Ramos (cell line): ENCODE data around the gene SPEF2.

Source experiments
- in situ Hi-C: fragments of 300-500 bp; cut with MboI; formaldehyde crosslinking; loops from one replicate; pipeline ENCODE4 v1.14.3; 2022; ENCODE audit warnings: low sequenced_read_pairs; ENCODE audit not compliant: unreplicated experiment

Gene SPEF2

DNA sequence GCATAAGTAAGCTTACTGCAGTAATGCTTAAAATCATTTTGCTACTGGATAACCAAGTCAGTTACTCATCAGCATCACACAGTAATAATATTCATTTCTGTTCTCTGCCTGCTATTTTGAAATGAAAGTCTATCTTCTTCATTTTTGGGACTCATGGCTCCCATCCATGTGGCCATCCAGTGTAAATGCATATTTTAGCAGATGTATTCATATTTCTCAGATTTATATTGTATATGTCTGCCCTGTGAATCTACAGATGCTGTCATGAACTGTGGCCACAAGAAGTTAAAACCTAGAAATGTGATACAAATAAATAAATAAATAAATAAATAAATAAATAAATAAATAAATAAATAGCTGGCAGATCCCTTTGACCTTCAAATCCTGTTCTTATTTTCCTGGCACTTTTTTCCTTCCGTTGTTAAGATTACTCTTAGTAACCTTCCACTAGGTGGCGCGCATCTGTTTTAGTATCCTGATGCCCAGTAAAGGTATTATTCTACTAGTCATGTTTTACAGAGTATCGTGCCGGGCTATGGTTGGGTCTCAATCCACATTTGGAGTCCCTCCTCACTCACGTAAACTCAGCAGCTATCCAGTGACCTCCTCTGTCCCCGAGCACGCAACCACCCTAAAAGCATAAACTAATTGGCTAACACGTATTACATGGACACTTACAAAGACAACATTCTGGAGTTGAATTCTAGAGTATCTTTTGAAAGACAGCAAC, 159.9 kb downstream of the SPEF2 start:
- in situ Hi-C loops = loop anchor here (5.0 kb wide), 1 partner anchor 145 kb away; no protein-coding TSS in a partner anchor

DNA sequence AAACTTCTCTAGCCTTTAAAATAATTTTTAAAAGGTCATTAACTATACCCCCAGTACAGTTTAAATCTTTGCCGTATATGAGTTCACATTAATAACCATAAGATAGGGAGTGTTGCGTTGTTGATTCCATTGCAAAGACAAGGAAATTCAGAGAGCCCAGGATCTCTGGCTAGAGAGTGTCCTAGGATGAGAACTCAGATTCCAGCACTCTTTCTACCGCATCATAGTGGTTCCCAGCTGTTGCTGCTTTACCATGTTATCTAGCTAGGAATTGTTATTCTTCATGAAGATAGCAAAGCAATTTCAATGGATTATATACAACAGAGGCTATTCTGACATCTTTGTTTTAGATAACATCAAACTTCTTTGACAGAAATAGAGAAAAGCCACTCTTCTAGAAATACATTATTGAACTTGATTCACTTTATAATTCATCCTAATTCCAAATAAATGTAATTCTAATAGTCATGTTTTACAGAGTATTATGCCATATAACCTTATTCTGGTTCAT, 160.7 kb downstream of the SPEF2 start:
- in situ Hi-C loops = loop anchor here (5.0 kb wide), 1 partner anchor 144 kb away; no protein-coding TSS in a partner anchor

DNA sequence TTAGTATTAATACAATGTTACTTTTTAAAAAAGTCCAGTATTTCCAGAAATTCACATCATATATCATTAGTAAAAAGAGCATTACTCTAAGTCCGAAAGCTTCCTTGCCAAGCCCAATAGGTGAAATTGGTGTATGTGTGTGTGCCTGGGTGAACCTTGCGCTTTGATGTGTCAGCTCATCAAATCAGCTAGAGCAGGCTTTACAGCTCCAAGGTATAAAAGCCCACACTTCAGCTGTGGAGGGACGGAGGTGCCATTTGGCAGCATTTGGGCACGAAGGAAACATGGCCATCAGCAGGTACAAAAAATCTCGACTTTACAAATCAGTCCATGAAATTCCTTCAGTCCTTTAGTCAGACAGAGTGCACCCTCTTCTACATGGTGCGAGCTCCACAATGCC, 162.6 kb downstream of the SPEF2 start:
- in situ Hi-C loops = no loop called here

DNA sequence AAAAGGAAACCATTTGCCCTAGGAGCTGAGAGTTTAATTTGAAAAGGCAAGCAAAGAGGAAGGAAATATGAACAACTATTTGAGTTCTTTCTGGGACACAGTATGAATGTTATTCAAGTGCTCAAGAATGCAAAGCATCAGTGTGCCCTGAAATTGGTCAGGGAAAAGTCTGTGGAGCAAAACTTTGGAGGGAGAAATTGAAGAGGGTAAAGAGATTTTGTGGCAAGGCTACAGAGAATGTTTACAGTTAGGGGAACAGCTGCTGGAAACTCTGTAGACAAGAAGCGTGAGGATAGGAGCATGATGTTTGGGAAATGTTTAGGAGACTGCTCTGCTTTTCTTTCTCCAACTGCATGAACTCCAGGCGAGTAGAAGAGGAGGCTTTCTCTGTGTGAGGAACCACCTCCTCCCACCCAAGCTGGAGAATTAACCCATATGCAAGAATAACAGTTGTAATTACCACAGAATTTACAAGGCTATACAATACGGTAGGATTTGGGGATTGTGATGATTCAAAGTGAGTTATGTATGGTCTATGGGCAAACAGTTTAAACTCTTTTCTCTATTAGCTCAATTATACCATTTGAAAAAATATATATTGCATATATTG, 163.6 kb downstream of the SPEF2 start:
- in situ Hi-C loops = no loop called here

DNA sequence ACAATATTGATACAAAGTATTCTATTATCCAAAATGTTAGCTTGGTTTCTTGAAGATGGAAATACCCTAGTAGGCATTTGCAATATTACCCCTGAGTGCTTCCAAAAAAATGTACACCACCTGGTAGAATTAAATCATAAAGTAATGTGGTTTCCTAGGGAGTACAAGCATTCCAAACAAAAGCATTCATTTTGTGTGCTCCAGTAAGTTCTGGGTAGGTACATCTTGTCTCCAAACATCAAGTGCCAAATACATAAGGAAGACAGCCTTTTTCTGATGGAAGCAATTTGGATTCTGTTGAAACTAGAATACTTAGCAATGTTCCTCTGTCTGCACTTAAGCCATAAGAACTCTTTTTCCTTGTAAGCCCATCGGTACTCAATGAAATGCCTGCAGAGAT, 165.9 kb downstream of the SPEF2 start:
- in situ Hi-C loops = no loop called here

DNA sequence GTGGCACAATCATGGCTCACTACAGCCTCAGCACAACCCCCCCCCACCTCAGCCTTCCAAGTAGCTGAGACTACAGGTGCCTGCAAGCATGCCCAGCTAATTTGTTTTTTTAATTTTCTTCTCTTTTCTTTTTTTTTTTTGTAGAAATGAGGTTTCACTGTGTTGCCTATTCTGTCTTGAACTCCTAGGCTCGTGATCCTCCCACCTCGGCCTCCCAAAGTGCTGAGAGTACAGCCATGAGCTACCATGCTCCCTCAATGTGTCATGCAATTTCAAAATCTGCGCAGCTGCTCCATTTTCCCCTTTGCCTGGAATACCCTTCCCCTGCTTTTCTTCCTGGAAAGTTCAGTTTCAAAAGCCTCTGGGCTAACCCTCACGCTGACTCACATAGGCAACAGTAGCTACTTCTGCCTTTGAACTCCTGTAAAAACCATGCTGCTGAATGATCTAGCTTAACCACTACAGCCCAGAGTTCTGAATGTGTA, 168.0 kb downstream of the SPEF2 start:
- in situ Hi-C loops = no loop called here

DNA sequence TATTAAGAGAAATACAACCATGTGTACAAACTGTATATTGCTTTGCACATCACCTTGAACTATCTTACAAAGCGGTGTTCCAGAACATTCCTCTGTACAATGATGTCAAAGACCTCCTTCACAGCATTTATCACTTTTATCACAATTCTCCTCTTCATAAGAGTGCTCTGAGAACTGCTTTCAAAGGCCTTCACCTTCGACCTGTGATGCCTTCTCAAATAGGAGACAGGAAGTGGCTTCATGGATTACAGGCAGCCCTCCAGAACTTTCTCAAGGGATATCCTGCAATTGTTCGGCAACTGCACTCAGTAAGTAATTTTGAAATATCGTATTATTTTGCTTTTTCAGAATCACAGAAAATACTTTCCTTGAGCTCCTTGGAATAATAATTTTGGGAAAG, 171.1 kb downstream of the SPEF2 start:
- in situ Hi-C loops = no loop called here

DNA sequence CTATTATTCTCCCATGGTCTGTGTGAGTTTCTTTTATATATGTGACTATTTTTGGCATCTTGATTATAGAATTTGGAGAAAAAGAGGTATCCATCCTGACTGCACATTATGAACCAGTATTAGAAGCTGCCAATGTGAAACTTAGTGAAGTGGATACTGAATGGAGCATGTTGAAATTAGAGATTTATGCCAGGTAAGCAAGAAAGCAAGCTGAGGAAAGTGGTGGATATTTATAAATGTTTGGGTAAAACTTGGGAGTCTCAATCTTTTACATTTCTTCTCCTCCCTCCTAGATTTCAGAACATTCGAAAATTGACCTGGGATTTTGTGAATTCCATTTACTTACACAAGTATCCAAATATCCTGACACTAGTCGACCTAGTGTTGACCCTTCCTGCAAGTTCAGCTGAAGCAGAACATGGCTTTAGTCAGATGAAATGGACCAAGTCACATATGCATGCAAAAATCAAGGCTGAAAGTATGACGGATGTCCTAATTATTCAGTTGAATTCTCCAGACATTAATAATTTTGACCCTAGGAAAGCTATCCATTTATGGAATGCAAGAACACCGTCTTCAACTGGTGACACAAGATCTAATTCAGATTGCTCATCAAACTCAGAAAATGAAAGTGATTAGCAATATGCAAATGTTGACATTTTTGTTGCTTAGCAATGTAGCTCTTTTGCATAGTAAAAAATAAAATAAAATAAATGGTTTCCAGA, 172.2 kb downstream of the SPEF2 start:
- in situ Hi-C loops = no loop called here

DNA sequence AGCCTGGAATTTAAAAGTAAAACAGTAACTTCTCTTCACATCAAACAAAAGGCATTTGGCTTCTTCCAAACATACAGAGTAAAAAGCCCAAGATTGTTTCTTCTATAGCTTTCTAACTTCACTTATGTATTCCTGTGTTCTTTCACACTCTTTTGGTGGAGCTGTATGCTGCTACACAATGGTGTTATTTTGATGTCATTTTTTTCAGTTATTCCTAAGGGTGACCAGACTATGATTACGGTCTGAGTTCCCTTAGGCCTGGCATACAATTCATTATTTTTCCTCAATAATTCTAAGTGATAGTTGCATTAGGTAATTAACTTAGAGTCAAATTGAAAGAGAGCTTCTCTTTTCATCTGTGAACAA, 172.8 kb downstream of the SPEF2 start:
- in situ Hi-C loops = no loop called here

DNA sequence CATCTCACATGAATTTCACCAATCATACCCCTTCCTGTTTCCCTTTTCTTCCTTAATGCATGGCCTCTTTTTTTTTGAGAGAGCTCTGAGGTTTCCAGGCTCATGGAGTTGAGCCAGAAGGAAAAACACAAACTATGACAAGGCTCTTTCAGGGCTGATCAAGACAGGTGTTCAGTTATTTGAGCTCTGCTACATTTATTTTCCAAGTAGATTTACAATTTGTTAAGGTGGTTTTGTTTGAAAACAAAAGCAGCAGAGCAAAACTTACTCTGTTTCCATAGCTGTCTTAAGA, 176.6 kb downstream of the SPEF2 start:
- in situ Hi-C loops = no loop called here

DNA sequence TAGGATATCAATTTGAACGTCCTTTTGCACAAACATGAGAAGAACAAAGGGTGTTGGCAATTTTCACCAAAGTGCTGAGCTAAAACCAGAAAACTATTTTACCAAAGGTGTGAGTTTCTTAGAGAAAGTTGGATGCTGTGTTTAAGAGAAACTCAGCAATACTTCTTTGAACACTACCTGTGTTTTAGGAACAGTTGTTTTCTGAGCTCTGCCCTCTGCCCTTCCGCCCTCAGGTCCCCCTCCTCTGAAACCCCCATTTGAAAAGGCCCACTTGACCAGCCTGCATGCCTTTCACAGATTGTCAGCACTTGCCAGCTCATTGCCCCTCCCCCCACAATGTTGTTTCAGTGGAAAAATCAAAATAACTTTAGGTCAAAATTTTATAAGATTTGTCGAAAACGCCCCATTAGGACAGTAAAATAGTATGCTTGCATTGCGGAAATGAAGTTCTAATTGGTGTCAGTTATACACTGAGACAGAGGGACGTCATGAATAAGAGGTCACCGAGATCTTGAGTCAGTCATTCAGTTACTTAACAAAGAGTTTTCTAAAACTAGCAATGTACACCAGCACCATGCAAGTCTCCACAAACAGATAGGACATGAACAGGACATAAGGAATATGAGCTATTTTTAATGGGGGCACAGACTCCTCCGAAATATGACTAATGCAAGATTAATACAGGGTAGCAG, 177.2 kb downstream of the SPEF2 start:
- in situ Hi-C loops = no loop called here

DNA sequence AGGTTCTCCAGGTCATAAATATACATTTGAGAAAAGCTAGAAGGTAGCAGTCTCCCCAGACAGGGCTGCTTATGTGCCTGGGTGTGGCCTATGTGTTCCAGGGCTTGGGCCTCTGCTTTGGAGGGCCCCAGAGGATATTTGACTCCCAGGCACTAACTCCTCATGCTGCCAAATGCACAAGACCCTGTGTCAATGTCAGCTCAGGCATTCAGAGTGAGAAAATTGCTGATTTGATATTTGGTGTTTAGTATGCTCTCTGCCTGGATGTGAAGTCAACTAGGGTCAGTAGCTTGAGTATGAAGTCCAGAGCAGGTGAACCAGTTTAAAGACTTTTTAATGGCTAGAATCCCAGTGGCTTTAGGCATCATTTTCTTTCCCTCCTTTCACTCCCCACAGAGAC, 181.5 kb downstream of the SPEF2 start:
- in situ Hi-C loops = no loop called here

DNA sequence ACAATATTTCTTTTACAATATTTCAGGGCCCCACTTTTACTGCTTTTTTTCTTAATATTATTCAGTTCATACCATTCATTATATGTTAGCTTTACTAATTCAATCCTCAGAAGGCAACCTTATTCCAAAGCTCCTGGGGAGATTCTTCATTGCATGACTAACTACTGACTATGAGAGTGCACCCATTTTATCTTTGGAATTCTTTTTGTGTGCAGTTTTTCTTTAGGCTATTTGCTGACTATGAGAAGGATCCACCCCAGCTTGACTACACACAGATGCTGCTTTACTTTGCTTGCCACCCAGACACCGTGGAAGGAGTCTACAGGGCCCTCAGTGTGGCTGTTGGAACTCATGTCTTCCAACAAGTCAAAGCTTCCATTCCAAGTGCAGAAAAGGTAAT, 182.1 kb downstream of the SPEF2 start:
- in situ Hi-C loops = no loop called here

DNA sequence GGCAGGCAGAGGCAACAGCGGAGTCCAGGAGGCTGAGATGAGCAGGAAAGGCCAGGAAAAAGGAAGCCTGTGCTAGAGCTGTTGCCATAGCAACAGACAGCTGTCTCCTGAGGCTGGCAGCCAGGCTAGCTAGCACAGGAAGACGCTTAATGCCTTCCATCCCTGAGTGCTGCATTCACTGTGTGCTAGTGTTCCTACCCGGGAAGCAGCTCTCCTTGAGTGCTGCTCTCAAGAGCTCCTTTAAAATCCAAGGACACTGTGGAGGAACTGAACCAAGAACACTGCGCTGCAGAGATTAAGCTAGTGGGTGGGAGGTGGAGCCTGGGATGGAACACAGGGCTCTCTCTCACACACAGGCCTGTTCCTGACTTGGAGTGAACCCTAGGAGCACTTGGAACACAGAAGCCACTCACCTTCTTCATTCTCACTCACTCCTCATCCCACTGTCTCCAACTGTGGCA, 185.6 kb downstream of the SPEF2 start:
- in situ Hi-C loops = no loop called here

DNA sequence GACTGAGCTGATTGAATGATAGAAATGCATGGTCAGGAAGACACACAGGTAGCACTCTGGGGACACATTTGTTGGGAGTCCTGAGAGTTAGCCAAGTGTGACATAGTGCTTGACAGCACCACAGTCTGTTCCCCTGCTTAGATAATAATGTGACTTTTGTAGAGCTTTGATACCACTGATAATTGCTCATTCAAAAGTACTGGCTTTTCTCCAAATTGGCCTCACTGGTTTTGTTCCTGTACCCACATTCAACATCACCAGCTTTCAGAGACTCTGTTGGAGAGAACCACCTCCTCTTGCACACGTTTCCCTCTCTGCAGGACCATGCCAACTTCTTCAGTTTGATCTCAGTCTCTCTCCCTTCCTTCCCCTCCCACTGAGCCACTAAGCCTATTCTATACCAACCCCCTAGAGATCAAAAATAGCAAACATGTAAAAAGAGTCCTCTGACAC, 186.6 kb downstream of the SPEF2 start:
- in situ Hi-C loops = no loop called here

DNA sequence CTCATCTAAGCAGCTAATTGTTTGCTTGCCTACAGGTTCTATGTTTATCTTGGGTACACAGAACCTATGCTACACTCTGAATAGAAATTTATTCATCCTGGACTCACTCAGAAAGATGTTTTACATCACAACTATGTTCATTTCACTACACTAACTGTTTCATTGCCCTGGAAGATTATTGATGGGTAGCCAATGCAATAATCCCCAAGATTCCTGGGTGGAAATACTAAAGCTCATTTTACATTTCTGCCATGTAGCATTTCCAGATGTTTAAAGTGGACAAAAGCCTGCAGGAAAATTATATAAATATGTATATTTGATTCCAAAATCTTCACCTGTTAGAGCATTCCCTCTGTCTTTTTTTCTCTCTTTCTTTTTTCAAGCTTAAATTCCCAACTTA, 187.2 kb downstream of the SPEF2 start:
- in situ Hi-C loops = no loop called here

DNA sequence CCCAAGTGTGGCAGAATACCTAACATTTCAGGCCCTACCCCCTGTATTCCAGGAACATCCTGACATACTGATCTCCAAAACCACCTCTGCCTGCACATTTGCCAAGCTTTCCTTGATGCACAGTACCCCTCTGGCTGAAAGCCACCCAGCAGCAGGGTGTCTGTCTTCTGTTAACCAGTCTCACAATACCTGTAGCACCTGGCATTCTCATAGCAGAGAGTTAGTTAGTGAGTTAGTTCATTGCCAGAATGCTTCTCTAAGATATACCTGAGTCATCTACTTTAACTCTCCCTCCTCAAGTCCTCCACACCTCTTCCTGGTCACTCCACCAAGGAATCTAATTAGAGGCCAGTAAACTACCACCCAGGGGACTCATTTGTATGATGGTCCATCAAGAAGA, 192.9 kb downstream of the SPEF2 start:
- in situ Hi-C loops = no loop called here

DNA sequence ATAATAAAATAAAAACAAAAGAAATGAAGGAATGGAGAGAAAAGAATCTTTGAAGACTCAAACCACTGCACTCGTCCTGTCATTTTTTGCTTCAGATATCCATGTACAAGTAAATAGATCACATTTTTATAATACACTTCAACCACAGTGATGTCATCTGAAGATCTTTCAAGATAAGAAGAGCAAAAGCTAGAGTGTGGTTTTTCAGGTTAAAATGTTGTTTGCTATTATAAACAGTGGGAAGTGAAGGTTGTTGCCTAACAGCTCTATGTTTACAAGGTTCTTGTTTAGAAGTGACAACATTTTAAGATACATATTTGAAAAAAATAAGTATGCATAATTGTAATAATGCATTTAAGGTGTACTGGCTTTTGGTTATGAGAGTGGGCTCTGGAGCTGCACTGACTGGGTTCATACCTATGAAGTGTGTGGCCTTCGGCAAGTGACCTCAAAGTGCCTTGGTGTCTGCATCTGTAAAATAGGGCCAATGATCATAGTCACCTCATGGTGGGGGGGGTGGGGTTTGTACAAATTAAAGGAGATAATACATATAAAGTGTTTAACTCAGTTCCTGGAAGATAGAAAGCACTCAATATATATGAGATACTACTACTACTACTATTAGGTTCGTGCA, 193.6 kb downstream of the SPEF2 start:
- in situ Hi-C loops = no loop called here

DNA sequence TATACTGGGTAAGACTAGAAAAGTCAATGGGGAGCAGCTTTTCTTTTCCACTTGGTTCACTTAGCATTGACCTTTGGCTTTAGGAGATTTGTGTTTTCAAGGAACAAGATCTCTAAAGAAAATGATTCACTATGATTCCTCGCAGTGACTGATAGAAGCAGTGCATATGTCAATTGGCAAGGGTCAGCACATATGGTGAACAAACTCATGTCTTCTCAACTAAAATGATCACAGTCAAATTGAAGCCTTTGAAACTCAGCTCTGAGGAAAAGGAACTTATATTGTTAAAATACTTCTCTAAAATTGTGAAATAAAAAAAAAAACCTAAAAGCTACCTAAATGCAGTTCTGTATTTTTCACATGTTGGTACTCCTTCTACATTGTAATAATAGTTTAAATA, 195.9 kb downstream of the SPEF2 start:
- in situ Hi-C loops = no loop called here
